Tibial nerve (tissue), 4 donors: ENCODE measurements around the gene ANK2.

Source experiments
- EP300 ChIP-seq, 2 donors: sonication (generic); formaldehyde crosslinking; IDR thresholded peaks; one replicate each; pipeline ENCODE4 v1.6.1; 2017; ENCODE audit warnings: antibody characterized with exemption in 2 of 2, mild to moderate bottlenecking in 1 of 2
- TF ChIP-seq, protein P1 (sequence below), 5 experiments: fragments of 200-600 bp in 3 of 5; fragments of 450-650 bp in 2 of 5; sonication (generic) in 3 of 5; IDR thresholded peaks; one replicate each; pipeline ENCODE4 v1.5.1; 2016 to 2019; ENCODE audit warnings: antibody characterized with exemption in 5 of 5, mild to moderate bottlenecking in 3 of 5, moderate library complexity in 2 of 5

DNA sequence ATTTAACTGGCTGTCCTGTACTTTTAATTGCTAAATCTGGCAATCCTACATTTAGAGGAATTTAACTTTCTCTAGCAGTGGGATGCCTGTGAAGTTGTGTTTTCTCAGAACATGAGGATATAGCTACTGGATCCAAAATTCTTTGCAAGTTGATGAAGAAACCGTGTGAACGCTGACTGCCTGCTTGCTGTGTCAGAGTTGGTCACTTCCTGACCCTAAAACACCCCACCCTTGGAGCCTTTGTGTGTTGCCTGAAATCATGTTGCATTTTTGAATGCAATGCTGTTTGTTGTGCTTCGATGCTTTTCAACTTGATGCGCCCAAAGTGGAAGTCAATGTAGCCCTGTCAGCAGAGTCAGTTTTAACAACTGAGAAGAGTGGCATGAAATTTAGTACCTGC is 211.2 kb downstream of the ANK2 start:
- TF ChIP-seq, protein P1, sequence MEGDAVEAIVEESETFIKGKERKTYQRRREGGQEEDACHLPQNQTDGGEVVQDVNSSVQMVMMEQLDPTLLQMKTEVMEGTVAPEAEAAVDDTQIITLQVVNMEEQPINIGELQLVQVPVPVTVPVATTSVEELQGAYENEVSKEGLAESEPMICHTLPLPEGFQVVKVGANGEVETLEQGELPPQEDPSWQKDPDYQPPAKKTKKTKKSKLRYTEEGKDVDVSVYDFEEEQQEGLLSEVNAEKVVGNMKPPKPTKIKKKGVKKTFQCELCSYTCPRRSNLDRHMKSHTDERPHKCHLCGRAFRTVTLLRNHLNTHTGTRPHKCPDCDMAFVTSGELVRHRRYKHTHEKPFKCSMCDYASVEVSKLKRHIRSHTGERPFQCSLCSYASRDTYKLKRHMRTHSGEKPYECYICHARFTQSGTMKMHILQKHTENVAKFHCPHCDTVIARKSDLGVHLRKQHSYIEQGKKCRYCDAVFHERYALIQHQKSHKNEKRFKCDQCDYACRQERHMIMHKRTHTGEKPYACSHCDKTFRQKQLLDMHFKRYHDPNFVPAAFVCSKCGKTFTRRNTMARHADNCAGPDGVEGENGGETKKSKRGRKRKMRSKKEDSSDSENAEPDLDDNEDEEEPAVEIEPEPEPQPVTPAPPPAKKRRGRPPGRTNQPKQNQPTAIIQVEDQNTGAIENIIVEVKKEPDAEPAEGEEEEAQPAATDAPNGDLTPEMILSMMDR (IDR thresholded peaks at IDR 0.05), result no peak
- TF ChIP-seq EP300 (IDR thresholded peaks at IDR 0.05), result no peak
